HepG2 (cell line): ENCODE results near the gene FDXR. TPM values are rescaled to one million over a fixed set of nuclear protein-coding genes. Genes with fewer than 3 reads are reported as not detected.

Experiments used
- BORCS8-MEF2B ChIP-seq: sonication (generic); formaldehyde crosslinking; IDR thresholded peaks from 2 replicates; pipeline ENCODE4 v1.8.0; 2022; ENCODE audit warnings: mild to moderate bottlenecking, missing genetic modification reagents
- MYNN ChIP-seq: sonication (generic); formaldehyde crosslinking; IDR thresholded peaks from 2 replicates; pipeline ENCODE4 v1.4.0; 2020; ENCODE audit warnings: mild to moderate bottlenecking, low read depth, missing genetic modification reagents
- RFX5 ChIP-seq: IDR thresholded peaks from 2 replicates; pipeline ENCODE4 v1.6.1; 2011; ENCODE audit warnings: low read depth, low read length, improper control_type of control experiment
- SRSF9 ChIP-seq: fragments of 200-400 bp; formaldehyde crosslinking; IDR thresholded peaks from 2 replicates; pipeline ENCODE4 v1.6.1; 2018; ENCODE audit warnings: borderline replicate concordance, mild to moderate bottlenecking, low read depth, low read length; ENCODE audit not compliant: insufficient read depth, poor library complexity, severe bottlenecking
- TMF1 ChIP-seq: sonication (generic); formaldehyde crosslinking; IDR thresholded peaks from 2 replicates; pipeline ENCODE4 v1.8.1; 2022; ENCODE audit warnings: low read depth, missing genetic modification reagents
- ZBTB2 ChIP-seq: sonication (generic); formaldehyde crosslinking; IDR thresholded peaks from 2 replicates; pipeline ENCODE4 v1.8.0; 2022; ENCODE audit warnings: low read depth, missing genetic modification reagents
- ZNF644 ChIP-seq: IDR thresholded peaks from 2 replicates; pipeline ENCODE4 v1.6.1; 2016; ENCODE audit warnings: low read depth
- ZNF883 ChIP-seq: sonication (generic); formaldehyde crosslinking; IDR thresholded peaks from 2 replicates; pipeline ENCODE4 v1.5.1; 2020; ENCODE audit warnings: mild to moderate bottlenecking, missing genetic modification reagents; ENCODE audit errors: not compliant biosample characterization
- ZUFSP ChIP-seq: sonication (generic); formaldehyde crosslinking; IDR thresholded peaks from 2 replicates; pipeline ENCODE4 v1.9.0; 2021; ENCODE audit warnings: missing genetic modification reagents, mild to moderate bottlenecking, borderline replicate concordance
- polyA plus RNA-seq, 8 experiments: library from polyadenylated mRNA; depleted of rRNA in 3 of 8; stranded (reverse) in 7 of 8; unstranded in 1 of 8; fragments of >200 nt; fragmentation: Illumina TruSeq in 4 of 8; extraction: Trizol in 4 of 8; gene quantifications; 2 replicates each; pipeline versions ENCODE4 v1.2.1 to v1.2.3, GENCODE V29; 2011 to 2016; ENCODE audit warnings: low read depth in 4 of 8, missing spikeins in 1 of 8, mixed read lengths in 1 of 8; ENCODE audit not compliant: insufficient read depth in 1 of 8
- total RNA-seq, 5 experiments: library from RNA; depleted of rRNA; stranded (reverse); fragments of >200 nt; fragmentation: Illumina TruSeq; extraction: Trizol; gene quantifications; 2 replicates each; pipeline ENCODE4 v1.2.3, GENCODE V29; 2016; ENCODE audit warnings: low read depth in 1 of 5

The FDXR gene
- total and polyA plus RNA-seq, 2 of the 13 experiments (the other 11 are each of a cell fraction or from before 2014, with no cell fraction given): 23.4 to 116 TPM

- TF ChIP-seq ZUFSP (CRISPR knock-in tag): no peak
- no peak for TF ChIP-seq MYNN
- no peak for TF ChIP-seq ZNF883 (CRISPR knock-in tag)
- 0 out of 2 replicates have a peak, but pooled peaks have one; percentile 61 for TF ChIP-seq BORCS8-MEF2B
- no peak for TF ChIP-seq ZNF644 (CRISPR knock-in tag)
- no peak for TF ChIP-seq ZBTB2 (CRISPR knock-in tag)
- TF ChIP-seq TMF1 (CRISPR knock-in tag): no peak
- TF ChIP-seq RFX5: peak; percentile 71
- TF ChIP-seq SRSF9: no peak
Observed at GRCh38 chr17:74873037-74873873, 461 bp upstream of the FDXR start (continued).
